SK-N-SH treated with all-trans-retinoic acid at 6 μM for 48 hours (cell line): ENCODE data around the gene FUT7.

Experiments
- ATAC-seq: fragments of 200-7000 bp; cut with Tn5 transposase; 3 replicates; pipeline ENCODE4 v1.9.1; 2020; ENCODE audit warnings: mild to moderate bottlenecking, moderate library complexity
- ARNTL ChIP-seq: fragments of 450-650 bp; formaldehyde crosslinking; IDR thresholded peaks from 2 replicates; pipeline ENCODE4 v1.5.0; 2020; ENCODE audit warnings: low read depth, mild to moderate bottlenecking, moderate library complexity, borderline replicate concordance
- BACH2 ChIP-seq: fragments of 250-450 bp; sonication (Bioruptor Pico); IDR thresholded peaks from 2 replicates; pipeline ENCODE4 v1.9.0; 2021; ENCODE audit warnings: mild to moderate bottlenecking, borderline replicate concordance
- CREB5 ChIP-seq: fragments of 250-450 bp; sonication (Bioruptor Pico); IDR thresholded peaks from 2 replicates; pipeline ENCODE4 v1.5.1; 2020; ENCODE audit warnings: low read depth, mild to moderate bottlenecking, moderate library complexity
- CSDC2 ChIP-seq: fragments of 250-450 bp; sonication (Bioruptor Pico); IDR thresholded peaks from 2 replicates; pipeline ENCODE4 v1.5.0; 2020; ENCODE audit warnings: mild to moderate bottlenecking, moderate library complexity
- ESRRG ChIP-seq: fragments of 250-450 bp; sonication (Bioruptor Pico); IDR thresholded peaks from 2 replicates; pipeline ENCODE4 v1.6.1; 2021; ENCODE audit warnings: mild to moderate bottlenecking
- ISL1 ChIP-seq: fragments of 250-450 bp; sonication (Bioruptor Pico); IDR thresholded peaks from 2 replicates; pipeline ENCODE4 v2.1.2; 2022; ENCODE audit warnings: mild to moderate bottlenecking, moderate library complexity
- OSR1 ChIP-seq: fragments of 250-450 bp; sonication (Bioruptor Pico); IDR thresholded peaks from 2 replicates; pipeline ENCODE4 v1.8.0; 2022; ENCODE audit warnings: moderate library complexity, mild to moderate bottlenecking, inconsistent platforms
- PPARA ChIP-seq: fragments of 250-450 bp; sonication (Bioruptor Pico); IDR thresholded peaks from 2 replicates; pipeline ENCODE4 v1.5.0; 2020; ENCODE audit warnings: mild to moderate bottlenecking, borderline replicate concordance
- RARB ChIP-seq: fragments of 250-450 bp; sonication (Bioruptor Pico); IDR thresholded peaks from 2 replicates; pipeline ENCODE4 v1.8.0; 2021; ENCODE audit warnings: mild to moderate bottlenecking, moderate library complexity
- SNAI2 ChIP-seq: fragments of 250-450 bp; sonication (Bioruptor Pico); IDR thresholded peaks from 2 replicates; pipeline ENCODE4 v1.5.0; 2020; ENCODE audit warnings: mild to moderate bottlenecking, moderate library complexity
- TCF4 ChIP-seq: fragments of 250-450 bp; sonication (Bioruptor Pico); IDR thresholded peaks from 2 replicates; pipeline ENCODE4 v1.8.0; 2021; ENCODE audit warnings: mild to moderate bottlenecking, moderate library complexity, borderline replicate concordance
- TOX ChIP-seq: fragments of 250-450 bp; sonication (Bioruptor Pico); IDR thresholded peaks from 2 replicates; pipeline ENCODE4 v1.8.0; 2021; ENCODE audit warnings: mild to moderate bottlenecking, moderate library complexity, borderline replicate concordance
- TSHZ2 ChIP-seq: fragments of 250-450 bp; sonication (Bioruptor Pico); IDR thresholded peaks from 2 replicates; pipeline ENCODE4 v1.5.0; 2020; ENCODE audit warnings: mild to moderate bottlenecking, moderate library complexity
- ZC3H10 ChIP-seq: fragments of 250-450 bp; sonication (Bioruptor Pico); IDR thresholded peaks from 2 replicates; pipeline ENCODE4 v1.5.1; 2021; ENCODE audit warnings: mild to moderate bottlenecking, moderate library complexity
- ZFP3 ChIP-seq: fragments of 250-450 bp; sonication (Bioruptor Pico); IDR thresholded peaks from 2 replicates; pipeline ENCODE4 v1.5.0; 2020; ENCODE audit warnings: mild to moderate bottlenecking, moderate library complexity
- ZFP30 ChIP-seq: fragments of 450-650 bp; formaldehyde crosslinking; IDR thresholded peaks from 2 replicates; pipeline ENCODE4 v1.5.0; 2022; ENCODE audit warnings: mild to moderate bottlenecking, moderate library complexity
- ZNF565 ChIP-seq: fragments of 450-650 bp; formaldehyde crosslinking; conservative IDR thresholded peaks from 2 replicates; pipeline ENCODE4 v1.5.0; 2020; ENCODE audit warnings: low read depth, mild to moderate bottlenecking, moderate library complexity
- ZNF8 ChIP-seq: fragments of 450-650 bp; formaldehyde crosslinking; IDR thresholded peaks from 2 replicates; pipeline ENCODE4 v1.5.0; 2020; ENCODE audit warnings: mild to moderate bottlenecking, moderate library complexity
- TF ChIP-seq, protein P1 (sequence below): fragments of 250-450 bp; sonication (Bioruptor Pico); IDR thresholded peaks from 2 replicates; pipeline ENCODE4 v1.8.0; 2020; ENCODE audit warnings: mild to moderate bottlenecking, moderate library complexity, borderline replicate concordance
- TF ChIP-seq, protein P2 (sequence below): fragments of 250-450 bp; sonication (Bioruptor Pico); IDR thresholded peaks from 2 replicates; pipeline ENCODE4 v1.5.1; 2021; ENCODE audit warnings: mild to moderate bottlenecking, moderate library complexity

The FUT7 gene

GRCh38 chr9:137027369-137028262 is 4.3 kb downstream of the FUT7 start, which contains the start of gene ABCA2:
TSS of gene ABCA2 (minus strand) at chr9:137028237. CDS start at chr9:137028140, 97 bp downstream.
- no peak for TF ChIP-seq BACH2 (CRISPR knock-in tag)
- TF ChIP-seq ZNF8 (CRISPR knock-in tag) = no peak
- TF ChIP-seq, protein P1, sequence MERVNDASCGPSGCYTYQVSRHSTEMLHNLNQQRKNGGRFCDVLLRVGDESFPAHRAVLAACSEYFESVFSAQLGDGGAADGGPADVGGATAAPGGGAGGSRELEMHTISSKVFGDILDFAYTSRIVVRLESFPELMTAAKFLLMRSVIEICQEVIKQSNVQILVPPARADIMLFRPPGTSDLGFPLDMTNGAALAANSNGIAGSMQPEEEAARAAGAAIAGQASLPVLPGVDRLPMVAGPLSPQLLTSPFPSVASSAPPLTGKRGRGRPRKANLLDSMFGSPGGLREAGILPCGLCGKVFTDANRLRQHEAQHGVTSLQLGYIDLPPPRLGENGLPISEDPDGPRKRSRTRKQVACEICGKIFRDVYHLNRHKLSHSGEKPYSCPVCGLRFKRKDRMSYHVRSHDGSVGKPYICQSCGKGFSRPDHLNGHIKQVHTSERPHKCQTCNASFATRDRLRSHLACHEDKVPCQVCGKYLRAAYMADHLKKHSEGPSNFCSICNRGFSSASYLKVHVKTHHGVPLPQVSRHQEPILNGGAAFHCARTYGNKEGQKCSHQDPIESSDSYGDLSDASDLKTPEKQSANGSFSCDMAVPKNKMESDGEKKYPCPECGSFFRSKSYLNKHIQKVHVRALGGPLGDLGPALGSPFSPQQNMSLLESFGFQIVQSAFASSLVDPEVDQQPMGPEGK = no peak
- TF ChIP-seq, protein P2, sequence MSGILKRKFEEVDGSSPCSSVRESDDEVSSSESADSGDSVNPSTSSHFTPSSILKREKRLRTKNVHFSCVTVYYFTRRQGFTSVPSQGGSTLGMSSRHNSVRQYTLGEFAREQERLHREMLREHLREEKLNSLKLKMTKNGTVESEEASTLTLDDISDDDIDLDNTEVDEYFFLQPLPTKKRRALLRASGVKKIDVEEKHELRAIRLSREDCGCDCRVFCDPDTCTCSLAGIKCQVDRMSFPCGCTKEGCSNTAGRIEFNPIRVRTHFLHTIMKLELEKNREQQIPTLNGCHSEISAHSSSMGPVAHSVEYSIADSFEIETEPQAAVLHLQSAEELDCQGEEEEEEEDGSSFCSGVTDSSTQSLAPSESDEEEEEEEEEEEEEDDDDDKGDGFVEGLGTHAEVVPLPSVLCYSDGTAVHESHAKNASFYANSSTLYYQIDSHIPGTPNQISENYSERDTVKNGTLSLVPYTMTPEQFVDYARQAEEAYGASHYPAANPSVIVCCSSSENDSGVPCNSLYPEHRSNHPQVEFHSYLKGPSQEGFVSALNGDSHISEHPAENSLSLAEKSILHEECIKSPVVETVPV (CRISPR knock-in tag) = no peak
- TF ChIP-seq PPARA = no peak
- TF ChIP-seq TSHZ2 (CRISPR knock-in tag) = no peak
- no peak for TF ChIP-seq OSR1 (CRISPR knock-in tag)
- peak; percentile 5; the same call in 1 of the 3 replicates for ATAC-seq

- TF ChIP-seq CSDC2 (CRISPR knock-in tag) (no peak), ZFP30 (CRISPR knock-in tag) (no peak), ZC3H10 (CRISPR knock-in tag) (no peak), ZNF8 (CRISPR knock-in tag) (no peak), TSHZ2 (CRISPR knock-in tag) (no peak), TCF4 (CRISPR knock-in tag) (no peak), ESRRG (CRISPR knock-in tag) (no peak), CREB5 (CRISPR knock-in tag) (no peak), SNAI2 (CRISPR knock-in tag) (no peak), OSR1 (CRISPR knock-in tag) (no peak), ISL1 (CRISPR knock-in tag) (no peak), RARB (CRISPR knock-in tag) (no peak), PPARA (no peak), BACH2 (CRISPR knock-in tag) (no peak), ZFP3 (CRISPR knock-in tag) (no peak), TOX (CRISPR knock-in tag) (no peak), ZNF565 (CRISPR knock-in tag) (no peak), ARNTL (CRISPR knock-in tag) (no peak)
- TF ChIP-seq, protein P2 (CRISPR knock-in tag) = no peak
- TF ChIP-seq, protein P1 = no peak
- no peak for ATAC-seq
Measured at GRCh38 chr9:137026828-137027227, 5.1 kb downstream of the FUT7 start.
